Measurements from ENCODE around the gene AAK1.

DNA sequence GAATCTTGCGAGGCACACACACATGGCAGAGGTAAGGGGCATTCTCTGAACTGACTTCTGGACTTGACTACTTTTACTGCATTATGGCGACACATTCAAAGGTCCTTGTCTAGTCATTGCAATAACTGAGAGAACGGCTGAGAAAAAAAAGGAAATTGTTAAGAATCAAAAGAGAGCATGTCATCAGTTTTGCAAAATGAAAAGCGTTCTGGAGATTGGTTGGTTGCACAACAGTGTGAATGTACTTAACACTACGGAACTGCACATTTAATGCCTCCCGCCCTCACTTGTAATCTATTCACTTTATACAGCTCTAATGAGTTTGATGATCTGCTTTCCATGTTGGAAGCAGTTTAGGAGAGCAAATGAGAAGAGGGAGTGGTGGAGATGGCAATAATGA lies 137.8 kb downstream of the AAK1 start:
- TF ChIP-seq, protein P1, sequence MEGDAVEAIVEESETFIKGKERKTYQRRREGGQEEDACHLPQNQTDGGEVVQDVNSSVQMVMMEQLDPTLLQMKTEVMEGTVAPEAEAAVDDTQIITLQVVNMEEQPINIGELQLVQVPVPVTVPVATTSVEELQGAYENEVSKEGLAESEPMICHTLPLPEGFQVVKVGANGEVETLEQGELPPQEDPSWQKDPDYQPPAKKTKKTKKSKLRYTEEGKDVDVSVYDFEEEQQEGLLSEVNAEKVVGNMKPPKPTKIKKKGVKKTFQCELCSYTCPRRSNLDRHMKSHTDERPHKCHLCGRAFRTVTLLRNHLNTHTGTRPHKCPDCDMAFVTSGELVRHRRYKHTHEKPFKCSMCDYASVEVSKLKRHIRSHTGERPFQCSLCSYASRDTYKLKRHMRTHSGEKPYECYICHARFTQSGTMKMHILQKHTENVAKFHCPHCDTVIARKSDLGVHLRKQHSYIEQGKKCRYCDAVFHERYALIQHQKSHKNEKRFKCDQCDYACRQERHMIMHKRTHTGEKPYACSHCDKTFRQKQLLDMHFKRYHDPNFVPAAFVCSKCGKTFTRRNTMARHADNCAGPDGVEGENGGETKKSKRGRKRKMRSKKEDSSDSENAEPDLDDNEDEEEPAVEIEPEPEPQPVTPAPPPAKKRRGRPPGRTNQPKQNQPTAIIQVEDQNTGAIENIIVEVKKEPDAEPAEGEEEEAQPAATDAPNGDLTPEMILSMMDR (IDR thresholded peaks at IDR 0.05) = no peak
- no peak for TF ChIP-seq POLR2A (IDR thresholded peaks at IDR 0.05)

Measured in stomach (tissue), 4 donors.